GM04503 (cell line): Measurements from ENCODE around the gene MCF2L2.

Source experiments
- DNase-seq: peaks from one replicate; pipeline ENCODE4 v3.0.0-alpha.2; 2012; ENCODE audit warnings: low read depth

MCF2L2 gene

GRCh38 chr3:183369627-183370026 lies 58.8 kb downstream of the MCF2L2 start:
- DNase-seq: no peak

- DNase-seq: no peak
These were observed 59.3 kb downstream of the MCF2L2 start for GRCh38 chr3:183369117-183369516.

- DNase-seq: no peak
These were observed 67.3 kb downstream of the MCF2L2 start for GRCh38 chr3:183360971-183361624.

- no peak for DNase-seq
These were observed 69.4 kb downstream of the MCF2L2 start for GRCh38 chr3:183359036-183359435.

- DNase-seq: no peak
These were observed 70.8 kb downstream of the MCF2L2 start for GRCh38 chr3:183357564-183358079.

GRCh38 chr3:183356920-183357319 lies 71.5 kb downstream of the MCF2L2 start:
- DNase-seq: no peak

- no peak for DNase-seq
These were observed 73.5 kb downstream of the MCF2L2 start for GRCh38 chr3:183354874-183355273.

- DNase-seq: no peak
These were observed 74.0 kb downstream of the MCF2L2 start for GRCh38 chr3:183354325-183354831.

- no peak for DNase-seq
These were observed 75.0 kb downstream of the MCF2L2 start for GRCh38 chr3:183353421-183353820.

- DNase-seq: no peak
These were observed 78.3 kb downstream of the MCF2L2 start for GRCh38 chr3:183350164-183350563.

GRCh38 chr3:183349421-183350157 lies 78.8 kb downstream of the MCF2L2 start:
- no peak for DNase-seq

GRCh38 chr3:183342824-183343223 lies 85.6 kb downstream of the MCF2L2 start:
- DNase-seq: no peak

- no peak for DNase-seq
These were observed 86.7 kb downstream of the MCF2L2 start for GRCh38 chr3:183341545-183342288.

GRCh38 chr3:183340222-183340621 lies 88.2 kb downstream of the MCF2L2 start:
- DNase-seq: no peak

- no peak for DNase-seq
These were observed 88.8 kb downstream of the MCF2L2 start for GRCh38 chr3:183339461-183340086.

GRCh38 chr3:183338520-183338919 lies 89.9 kb downstream of the MCF2L2 start:
- no peak for DNase-seq

GRCh38 chr3:183332487-183332886 lies 95.9 kb downstream of the MCF2L2 start:
- no peak for DNase-seq

GRCh38 chr3:183331498-183331897 lies 96.9 kb downstream of the MCF2L2 start:
- DNase-seq: no peak

- DNase-seq: no peak
These were observed 97.5 kb downstream of the MCF2L2 start for GRCh38 chr3:183330881-183331280.

- no peak for DNase-seq
These were observed 98.9 kb downstream of the MCF2L2 start for GRCh38 chr3:183329543-183329942.

GRCh38 chr3:183328823-183329222 lies 99.6 kb downstream of the MCF2L2 start:
- no peak for DNase-seq

GRCh38 chr3:183328164-183328563 lies 100.3 kb downstream of the MCF2L2 start:
- DNase-seq: no peak
